Endothelial cell of hepatic sinusoid (primary cell): ENCODE measurements around the gene GALNTL6.

Source experiments
- in situ Hi-C: cut with HindIII; loops from 2 replicates; pipeline ENCODE4 v1.10.0; 2017; ENCODE audit warnings: low sequenced_read_pairs

Gene GALNTL6

GRCh38 chr4:171876636-171877035, 63.4 kb downstream of the GALNTL6 start:
- in situ Hi-C loops = no loop called here

DNA sequence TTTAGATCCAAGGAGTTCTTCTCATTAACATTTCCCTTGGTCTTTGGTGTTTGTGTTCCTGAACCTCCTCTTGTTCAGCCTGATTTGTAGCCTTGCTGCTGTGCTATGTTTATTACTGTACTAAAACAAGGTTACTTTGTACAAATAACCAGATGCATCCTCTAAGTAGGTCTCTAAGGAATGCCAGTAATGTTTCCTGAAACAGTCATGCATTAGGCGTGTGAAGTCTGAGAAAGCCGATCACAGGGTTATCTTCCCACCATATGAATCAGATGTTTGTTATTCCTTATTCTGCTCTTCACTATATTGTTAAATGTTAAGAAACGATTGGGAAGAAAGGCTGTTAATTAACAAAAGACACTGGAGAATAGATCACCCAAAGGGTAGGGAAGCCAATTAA, 66.9 kb downstream of the GALNTL6 start:
- in situ Hi-C loops = no loop called here

DNA sequence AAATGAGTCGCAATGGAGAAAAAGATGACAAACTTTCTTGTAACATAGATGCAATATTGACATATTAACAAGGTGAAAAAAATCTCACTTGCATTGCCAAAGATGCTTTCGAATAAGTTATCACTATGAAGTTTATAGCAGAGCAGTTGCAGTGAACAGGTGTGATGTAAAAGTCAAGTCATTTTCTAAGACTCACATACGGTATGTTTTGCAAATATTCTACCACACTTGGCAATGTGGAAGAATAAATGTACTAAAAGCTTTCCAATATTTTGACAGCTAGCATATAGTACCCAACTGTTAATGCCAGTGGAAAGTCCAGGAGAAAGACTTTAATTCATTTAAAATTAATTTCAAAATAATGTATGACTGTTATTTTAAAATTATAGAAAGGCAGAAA, 76.5 kb downstream of the GALNTL6 start:
- in situ Hi-C loops = no loop called here

DNA sequence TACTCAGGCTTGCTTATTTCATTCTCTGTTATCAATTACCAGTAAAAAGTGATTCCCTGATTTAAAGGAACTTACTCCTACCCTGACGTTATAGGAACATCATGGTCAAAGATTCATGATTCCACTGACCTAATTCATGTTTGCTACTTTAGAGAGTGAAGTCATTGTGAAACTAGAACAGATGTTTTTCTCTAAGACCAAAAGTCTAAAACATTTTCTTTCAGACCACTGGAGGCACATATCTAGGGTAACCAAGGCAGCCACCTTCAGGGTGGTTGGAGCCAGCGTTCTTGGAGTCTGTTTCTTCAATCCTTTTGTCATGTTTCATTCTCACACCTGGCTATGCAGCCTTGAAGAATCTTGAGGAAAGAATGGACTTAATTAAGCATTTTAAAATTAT, 77.8 kb downstream of the GALNTL6 start:
- in situ Hi-C loops = no loop called here

DNA sequence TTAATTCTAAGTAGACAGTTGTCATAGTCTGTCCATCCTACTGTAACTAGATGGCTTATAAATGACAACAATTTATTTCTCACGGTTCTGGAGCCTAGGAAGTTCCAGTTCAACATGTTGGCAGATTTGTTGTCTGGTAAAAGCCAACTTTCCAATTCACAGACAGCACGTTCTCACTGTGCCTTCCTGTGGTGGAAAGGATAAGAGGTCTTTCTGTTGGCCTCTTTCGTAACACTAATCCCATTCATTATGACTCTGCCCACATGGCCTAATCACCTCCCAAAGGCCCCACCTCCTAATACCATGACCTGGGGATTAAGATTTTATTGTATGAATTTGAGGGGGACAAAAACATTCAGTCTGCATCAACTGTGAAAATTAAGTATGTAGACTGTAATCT, 83.2 kb downstream of the GALNTL6 start:
- in situ Hi-C loops = no loop called here

DNA sequence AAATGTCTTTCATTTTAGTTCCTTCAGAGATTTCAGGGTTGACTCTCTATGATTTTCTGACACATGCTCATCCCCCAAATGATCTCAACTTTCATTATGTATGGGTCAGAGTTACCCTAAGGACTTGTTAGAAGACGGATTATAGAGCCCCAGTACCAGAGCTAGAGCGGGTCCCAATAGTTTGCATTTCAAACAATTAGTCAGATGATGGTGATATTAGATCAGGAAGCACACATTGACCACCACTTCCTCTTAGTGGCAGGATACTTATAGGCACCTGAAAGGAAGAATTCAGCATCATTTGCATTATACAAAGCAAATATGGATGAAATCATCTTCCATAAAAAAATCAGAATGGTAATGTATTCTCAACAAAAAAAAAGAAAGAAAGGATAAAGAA, 106.1 kb downstream of the GALNTL6 start:
- in situ Hi-C loops = no loop called here

- in situ Hi-C loops = no loop called here
These were observed 107.7 kb downstream of the GALNTL6 start for GRCh38 chr4:171920901-171921300.

DNA sequence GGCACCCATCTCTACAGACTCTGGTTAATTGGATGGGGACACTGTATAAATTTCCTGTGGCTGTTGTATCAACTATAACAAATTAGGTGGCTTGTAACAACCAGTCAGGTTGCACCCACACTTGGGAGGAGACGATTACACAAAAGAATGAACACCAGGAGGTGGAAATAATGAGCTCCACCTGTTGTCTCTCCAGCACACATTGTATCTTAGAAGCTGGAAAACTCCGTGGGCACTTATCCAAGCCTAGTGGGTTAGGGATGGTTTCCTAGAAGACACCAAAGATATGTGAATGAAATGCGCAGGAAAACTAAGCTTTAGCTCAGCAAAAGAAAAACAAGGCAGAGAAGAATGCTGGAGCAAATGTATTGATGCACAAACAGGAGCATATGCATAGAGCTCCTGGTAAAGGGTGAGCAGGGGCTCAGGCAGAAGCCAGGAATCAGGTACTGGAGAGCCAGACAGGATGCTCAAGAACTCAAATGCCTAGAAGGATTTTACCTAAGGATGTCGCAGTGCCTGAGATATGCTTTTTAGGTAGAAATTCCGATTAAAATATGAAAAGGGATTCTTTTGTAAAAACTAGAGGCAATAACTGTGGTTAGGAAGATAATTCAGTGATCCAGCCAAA, 111.7 kb downstream of the GALNTL6 start:
- in situ Hi-C loops = loop anchor here (5.0 kb wide), 1 partner anchor 37 kb away; no protein-coding TSS in a partner anchor

GRCh38 chr4:171928336-171928735, 115.1 kb downstream of the GALNTL6 start:
- in situ Hi-C loops = loop anchor here (5.0 kb wide), 1 partner anchor 34 kb away; no protein-coding TSS in a partner anchor

DNA sequence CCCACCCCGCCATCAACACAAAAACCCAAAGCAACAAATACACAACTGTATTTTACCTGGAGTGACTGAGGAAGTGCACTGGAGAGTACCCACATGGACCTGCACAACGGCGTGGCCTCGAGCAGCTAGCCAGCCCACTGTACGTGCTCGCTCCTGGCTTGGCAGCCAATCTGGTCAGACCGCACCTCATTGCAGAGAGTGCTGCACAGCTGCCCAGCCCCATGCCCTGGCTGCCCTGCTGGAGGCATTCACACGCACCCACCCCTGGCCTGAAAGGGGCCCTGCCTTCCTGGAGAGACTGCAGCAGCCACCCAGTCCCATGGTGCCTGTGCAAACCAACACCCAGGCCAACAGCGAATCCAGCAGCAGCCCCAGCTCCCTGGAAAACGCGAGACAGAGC, 116.3 kb downstream of the GALNTL6 start:
- in situ Hi-C loops = loop anchor here (5.0 kb wide), 1 partner anchor 33 kb away; no protein-coding TSS in a partner anchor

DNA sequence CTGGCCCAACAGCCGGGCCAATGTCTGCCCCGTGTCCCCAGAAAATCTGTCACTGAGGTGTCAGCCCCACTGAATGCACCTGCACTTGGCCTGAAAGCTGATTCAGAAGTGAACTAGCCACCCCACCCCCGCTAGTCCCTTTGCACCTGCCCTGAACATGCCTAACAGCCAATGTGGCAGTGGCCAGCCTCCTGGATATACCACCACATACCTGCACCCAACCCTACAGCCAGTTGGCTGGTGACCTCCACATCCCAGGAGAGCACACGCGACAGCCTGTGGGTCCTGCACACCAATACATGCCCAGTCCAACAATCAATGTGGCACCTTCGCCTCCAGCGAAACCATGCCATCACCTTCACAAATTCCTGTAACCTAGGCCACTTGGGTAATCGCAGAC, 116.7 kb downstream of the GALNTL6 start:
- in situ Hi-C loops = loop anchor here (5.0 kb wide), 1 partner anchor 32 kb away; no protein-coding TSS in a partner anchor

- in situ Hi-C loops = no loop called here
These were observed 119.0 kb downstream of the GALNTL6 start for GRCh38 chr4:171932238-171932637.

GRCh38 chr4:171940656-171941055, 127.5 kb downstream of the GALNTL6 start:
- in situ Hi-C loops = no loop called here

DNA sequence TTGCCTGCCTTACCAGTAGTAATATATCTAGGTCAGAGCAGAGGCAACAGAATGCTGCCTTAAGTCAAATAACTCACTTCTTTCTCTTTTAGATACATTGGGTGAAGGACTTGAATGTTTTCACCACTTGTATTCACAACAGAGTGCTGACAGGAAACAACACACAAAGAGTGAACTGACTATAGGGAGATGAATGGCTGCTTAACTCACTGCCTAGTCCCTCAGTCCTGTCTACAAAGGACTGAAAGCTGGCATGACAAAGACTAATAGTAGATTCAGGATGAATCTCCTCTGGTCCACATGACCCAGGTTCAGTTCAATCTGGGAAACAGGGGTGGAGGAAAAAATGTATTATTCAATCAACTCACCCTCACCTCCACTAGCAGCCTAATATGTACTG, 134.2 kb downstream of the GALNTL6 start:
- in situ Hi-C loops = no loop called here

GRCh38 chr4:171948038-171948437, 134.8 kb downstream of the GALNTL6 start:
- in situ Hi-C loops = no loop called here

DNA sequence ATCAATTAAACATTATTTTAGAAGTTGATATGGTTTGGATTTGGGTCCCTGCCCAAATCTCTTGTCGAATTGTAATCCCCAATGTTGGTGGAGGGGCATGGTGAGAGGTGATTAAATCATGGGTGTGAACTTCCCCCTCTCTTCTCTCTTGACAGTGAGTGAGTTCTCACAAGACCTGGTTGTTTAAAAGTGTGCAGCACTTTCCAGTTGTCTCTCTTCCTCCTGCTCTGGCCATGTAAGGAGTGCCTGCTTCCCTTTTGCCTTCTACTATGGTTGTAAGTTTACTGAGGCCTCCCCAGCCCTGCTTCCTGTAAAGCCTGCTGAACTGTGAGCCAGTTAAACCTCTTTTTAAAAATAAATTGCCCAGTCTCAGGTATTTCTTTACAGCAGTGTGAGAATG, 141.4 kb downstream of the GALNTL6 start:
- in situ Hi-C loops = no loop called here

GRCh38 chr4:171956678-171957077, 143.5 kb downstream of the GALNTL6 start:
- in situ Hi-C loops = no loop called here

DNA sequence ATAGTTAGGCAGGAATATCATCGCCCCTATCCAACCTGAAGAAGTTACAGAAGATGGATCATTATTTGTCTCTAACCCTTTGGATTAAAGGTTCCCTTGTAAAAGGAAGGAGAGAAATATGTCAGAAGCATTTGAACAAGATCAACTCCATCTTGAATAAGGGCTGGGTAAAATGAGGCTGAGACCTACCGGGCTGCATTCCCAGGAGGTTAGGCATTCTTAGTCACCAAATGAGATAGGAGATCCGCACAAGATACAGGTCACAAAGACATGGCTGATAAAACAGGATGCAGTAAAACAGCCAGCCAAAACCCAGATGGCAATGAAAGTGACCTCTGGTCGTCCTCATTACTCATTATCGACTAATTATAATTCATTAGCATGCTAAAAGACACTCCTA, 148.9 kb downstream of the GALNTL6 start:
- in situ Hi-C loops = loop anchor here (5.0 kb wide), 1 partner anchor 35 kb away; no protein-coding TSS in a partner anchor

GRCh38 chr4:171966356-171966755, 153.2 kb downstream of the GALNTL6 start:
- in situ Hi-C loops = no loop called here

- in situ Hi-C loops = no loop called here
These were observed 165.0 kb downstream of the GALNTL6 start for GRCh38 chr4:171978216-171978615.

DNA sequence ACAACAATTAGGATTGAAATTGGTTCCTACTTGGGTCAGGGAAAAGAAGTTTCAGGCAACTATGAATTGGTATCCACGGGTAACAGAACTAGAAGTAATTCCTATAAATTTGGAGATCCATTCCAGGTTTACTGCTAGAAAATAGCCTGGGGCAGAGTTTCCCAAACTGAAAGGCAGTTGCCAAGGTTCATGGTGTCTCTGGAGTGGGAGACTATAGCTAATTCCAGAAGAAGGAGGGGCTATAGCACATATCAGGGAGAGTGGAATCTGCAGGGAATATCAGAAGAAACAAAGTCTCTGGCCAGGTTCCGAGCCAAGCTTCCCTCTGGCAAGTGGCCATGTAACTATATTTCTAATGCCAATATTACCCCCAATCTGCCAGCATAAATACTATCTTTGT, 166.3 kb downstream of the GALNTL6 start:
- in situ Hi-C loops = no loop called here

- in situ Hi-C loops = no loop called here
These were observed 168.0 kb downstream of the GALNTL6 start for GRCh38 chr4:171981185-171981584.
